Karpas-422 (cell line): ENCODE data around the gene CREB3L2. TPM values are rescaled to one million over a fixed set of nuclear protein-coding genes. Genes with fewer than 3 reads are reported as not detected.

Experiments
- DNase-seq: peaks from one replicate; pipeline ENCODE4 v3.0.0-alpha.2; 2015
- H2AFZ ChIP-seq: fragments of 200-600 bp; sonication (generic); 2 replicates; pipeline ENCODE4 v1.6.1; 2014; ENCODE audit warnings: antibody characterized with exemption, low read length, mixed read lengths
- H3K27ac ChIP-seq: fragments of 200-600 bp; sonication (generic); 2 replicates; pipeline ENCODE4 v1.5.1; 2014; ENCODE audit warnings: mild to moderate bottlenecking, low read length, moderate library complexity
- H3K27me3 ChIP-seq: fragments of 200-600 bp; sonication (generic); 2 replicates; pipeline ENCODE4 v1.6.1; 2014; ENCODE audit warnings: low read length, mixed read lengths
- H3K36me3 ChIP-seq: fragments of 200-600 bp; sonication (generic); 2 replicates; pipeline ENCODE4 v1.6.1; 2014; ENCODE audit warnings: low read length, mixed read lengths; ENCODE audit not compliant: insufficient read depth
- H3K4me1 ChIP-seq: fragments of 200-600 bp; sonication (generic); 2 replicates; pipeline ENCODE4 v1.6.1; 2014; ENCODE audit warnings: mild to moderate bottlenecking, low read length, mixed read lengths
- H3K4me2 ChIP-seq: fragments of 200-600 bp; sonication (generic); 2 replicates; pipeline ENCODE4 v1.6.1; 2014; ENCODE audit warnings: low read length, low read depth, mild to moderate bottlenecking; ENCODE audit not compliant: poor library complexity, severe bottlenecking
- H3K4me3 ChIP-seq: fragments of 200-600 bp; sonication (generic); 2 replicates; pipeline ENCODE4 v1.5.1; 2014; ENCODE audit warnings: mild to moderate bottlenecking, antibody characterized with exemption, low read length, mixed read lengths
- H3K79me2 ChIP-seq: fragments of 200-600 bp; sonication (generic); 2 replicates; pipeline ENCODE4 v1.6.1; 2014; ENCODE audit warnings: mild to moderate bottlenecking, low read length, mixed read lengths
- H3K9ac ChIP-seq: fragments of 200-600 bp; sonication (generic); 2 replicates; pipeline ENCODE4 v1.6.0; 2014; ENCODE audit warnings: low read length
- H3K9me2 ChIP-seq: fragments of 200-600 bp; sonication (generic), shearing (Covaris generic); replicated peaks from 2 replicates; pipeline ENCODE4 v1.6.0; 2014; ENCODE audit warnings: mild to moderate bottlenecking, low read length, moderate library complexity; ENCODE audit not compliant: insufficient read depth
- H3K9me3 ChIP-seq: fragments of 300-700, 200-600 bp; sonication (generic); 2 replicates; pipeline ENCODE4 v1.6.1; 2014; ENCODE audit warnings: low read length, mixed read lengths
- H4K20me1 ChIP-seq: fragments of 200-600 bp; sonication (generic); 2 replicates; pipeline ENCODE4 v1.6.1; 2014; ENCODE audit warnings: mild to moderate bottlenecking, antibody characterized with exemption, low read length, low read depth; ENCODE audit not compliant: insufficient read depth
- total RNA-seq: library from RNA; depleted of rRNA; stranded (reverse); fragments of >200 nt; shearing (Covaris generic); gene quantifications from 2 replicates; pipeline ENCODE4 v1.2.3, GENCODE V29; 2014; ENCODE audit warnings: low replicate concordance

Gene CREB3L2
- total RNA-seq, 1 experiment from 2014 or later = not detected

DNA sequence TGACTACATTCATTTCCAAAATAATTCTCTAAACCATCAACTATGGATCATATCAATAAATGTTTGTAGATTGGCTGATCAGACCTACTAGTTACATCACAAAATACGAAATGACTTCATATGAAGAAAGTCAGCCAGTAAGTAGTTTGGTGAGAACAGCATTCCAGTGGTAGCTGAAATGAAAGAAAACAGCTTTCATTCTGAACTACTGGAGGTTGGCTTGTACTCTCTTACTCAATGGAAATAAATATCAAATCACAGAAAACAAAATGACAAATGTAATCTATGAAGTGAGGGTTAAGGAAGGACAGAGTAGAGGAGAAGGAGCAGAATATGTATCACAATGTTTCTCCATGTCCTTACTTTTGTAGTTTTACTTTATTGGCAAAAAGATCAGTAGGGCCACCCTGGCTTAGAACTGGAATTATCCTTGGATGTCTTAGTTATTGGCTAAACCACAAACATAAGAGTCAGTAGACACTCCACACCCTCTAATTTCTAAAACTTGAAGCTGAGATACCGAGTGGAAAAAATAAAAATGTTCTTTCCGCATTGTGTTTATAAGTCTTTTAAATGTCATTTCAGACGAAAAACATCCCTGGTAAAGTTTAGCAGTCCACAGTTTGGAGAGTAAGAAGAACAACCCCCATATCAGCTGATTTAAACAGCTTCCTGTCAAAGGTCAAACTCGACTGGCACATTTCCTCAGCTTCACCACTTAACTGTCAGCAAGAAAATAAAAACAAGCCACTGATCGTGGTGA lies 81.1 kb downstream of the CREB3L2 start:
- H3K79me2 ChIP-seq = no peaks in the 10 kb centered on the region

GRCh38 chr7:137919987-137920386 lies 81.9 kb downstream of the CREB3L2 start:
- no peaks in the 10 kb centered on the region for H3K9me3 ChIP-seq
- H3K27ac ChIP-seq = no peak overlapping the region
- no peaks in the 10 kb centered on the region for H4K20me1 ChIP-seq
- no peaks in the 10 kb centered on the region for H3K9me2 ChIP-seq
- H3K27me3 ChIP-seq = no peaks in the 10 kb centered on the region
- H3K4me3 ChIP-seq = no peak overlapping the region
- H3K79me2 ChIP-seq = no peaks in the 10 kb centered on the region
- no peaks in the 10 kb centered on the region for H3K36me3 ChIP-seq
- no peaks in the 10 kb centered on the region for H3K4me1 ChIP-seq
- DNase-seq = no peak
- H3K9ac ChIP-seq = no peak overlapping the region
- H2AFZ ChIP-seq = no peak overlapping the region
- no peak overlapping the region for H3K4me2 ChIP-seq

More for the DNA sequence above, 81.1 kb downstream of the CREB3L2 start:
- Histone ChIP-seq H3K36me3 (no peaks in the 10 kb centered on the region), H3K27me3 (no peaks in the 10 kb centered on the region), H3K4me2 (no peak overlapping the region), H3K9ac (no peak overlapping the region), H3K4me1 (no peaks in the 10 kb centered on the region), H3K9me2 (no peaks in the 10 kb centered on the region), H3K4me3 (no peak overlapping the region), H3K9me3 (no peaks in the 10 kb centered on the region), H4K20me1 (no peaks in the 10 kb centered on the region), H3K27ac (no peak overlapping the region), H2AFZ (no peak overlapping the region)
- DNase-seq = no peak

- Histone ChIP-seq H2AFZ (no peak overlapping the region), H3K27me3 (no peaks in the 10 kb centered on the region), H3K9me2 (no peaks in the 10 kb centered on the region), H3K79me2 (no peaks in the 10 kb centered on the region), H3K4me1 (no peaks in the 10 kb centered on the region), H3K4me3 (no peak overlapping the region), H3K36me3 (no peaks in the 10 kb centered on the region), H4K20me1 (no peaks in the 10 kb centered on the region), H3K4me2 (no peak overlapping the region), H3K9me3 (no peaks in the 10 kb centered on the region), H3K9ac (no peak overlapping the region), H3K27ac (no peak overlapping the region)
- no peak for DNase-seq
These were observed 84.8 kb downstream of the CREB3L2 start for GRCh38 chr7:137916980-137917645.

DNA sequence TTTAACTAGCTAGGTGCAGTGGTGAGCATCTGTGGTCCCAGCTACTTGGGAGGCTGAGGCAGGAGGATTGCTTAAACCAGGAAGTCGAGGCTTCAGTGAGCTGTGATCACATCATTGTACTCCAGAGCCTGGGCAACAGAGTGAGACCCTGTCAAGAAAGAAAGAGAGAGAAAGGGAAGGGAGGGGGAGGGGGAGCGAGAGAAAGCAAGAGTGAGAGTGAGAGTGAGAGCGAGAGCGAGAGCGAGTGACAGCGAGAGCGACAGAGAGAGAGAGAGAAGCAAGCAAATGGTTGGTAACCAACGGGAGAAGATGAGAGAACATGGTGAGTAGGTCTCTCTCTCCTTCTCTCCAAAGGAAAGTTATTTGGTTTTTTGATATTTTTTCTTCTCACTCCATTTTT lies 85.3 kb downstream of the CREB3L2 start:
- Histone ChIP-seq H4K20me1 (no peaks in the 10 kb centered on the region), H3K9me2 (no peaks in the 10 kb centered on the region), H3K4me3 (no peak overlapping the region), H3K4me1 (no peaks in the 10 kb centered on the region), H2AFZ (no peak overlapping the region), H3K9ac (no peak overlapping the region), H3K4me2 (no peak overlapping the region), H3K9me3 (no peaks in the 10 kb centered on the region), H3K27ac (no peak overlapping the region), H3K79me2 (no peaks in the 10 kb centered on the region), H3K27me3 (no peaks in the 10 kb centered on the region), H3K36me3 (no peaks in the 10 kb centered on the region)
- no peak for DNase-seq

DNA sequence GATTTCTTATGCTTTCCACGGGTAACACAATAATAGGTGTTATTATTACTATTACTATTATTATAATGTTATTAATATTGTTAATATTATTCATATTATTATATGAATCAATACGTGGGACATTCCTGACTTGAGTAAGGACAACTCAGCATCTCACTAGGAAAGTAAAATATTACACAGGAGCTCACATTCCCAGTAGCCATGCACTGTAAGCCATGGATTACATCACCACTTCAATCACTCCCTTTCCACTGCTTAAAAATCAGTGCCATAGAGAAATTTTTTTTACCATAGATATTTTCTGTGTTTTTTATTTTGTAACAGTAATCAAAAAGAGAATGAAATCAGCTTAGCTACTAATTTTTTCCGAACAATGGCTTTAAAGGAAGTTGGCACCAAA lies 86.6 kb downstream of the CREB3L2 start:
- no peak for DNase-seq
- H4K20me1 ChIP-seq = no peaks in the 10 kb centered on the region
- H3K36me3 ChIP-seq = no peaks in the 10 kb centered on the region
- H3K79me2 ChIP-seq = no peaks in the 10 kb centered on the region
- no peak overlapping the region for H3K27ac ChIP-seq
- H3K4me1 ChIP-seq = no peaks in the 10 kb centered on the region
- no peaks in the 10 kb centered on the region for H3K27me3 ChIP-seq
- no peaks in the 10 kb centered on the region for H3K9me3 ChIP-seq
- no peak overlapping the region for H3K4me2 ChIP-seq
- no peak overlapping the region for H2AFZ ChIP-seq
- no peaks in the 10 kb centered on the region for H3K9me2 ChIP-seq
- H3K9ac ChIP-seq = no peak overlapping the region
- no peak overlapping the region for H3K4me3 ChIP-seq

GRCh38 chr7:137913985-137914384 lies 87.9 kb downstream of the CREB3L2 start:
- DNase-seq = no peak
- no peak overlapping the region for H3K9ac ChIP-seq
- no peaks in the 10 kb centered on the region for H3K9me2 ChIP-seq
- no peaks in the 10 kb centered on the region for H3K79me2 ChIP-seq
- H3K9me3 ChIP-seq = no peaks in the 10 kb centered on the region
- no peak overlapping the region for H3K4me2 ChIP-seq
- no peaks in the 10 kb centered on the region for H3K27me3 ChIP-seq
- no peak overlapping the region for H3K27ac ChIP-seq
- no peaks in the 10 kb centered on the region for H3K36me3 ChIP-seq
- H3K4me1 ChIP-seq = no peaks in the 10 kb centered on the region
- no peaks in the 10 kb centered on the region for H4K20me1 ChIP-seq
- no peak overlapping the region for H2AFZ ChIP-seq
- H3K4me3 ChIP-seq = no peak overlapping the region

GRCh38 chr7:137909042-137909441 lies 92.8 kb downstream of the CREB3L2 start:
- no peak overlapping the region for H3K9ac ChIP-seq
- H2AFZ ChIP-seq = no peak overlapping the region
- no peaks in the 10 kb centered on the region for H3K79me2 ChIP-seq
- no peak overlapping the region for H3K4me2 ChIP-seq
- no peak for DNase-seq
- H3K4me1 ChIP-seq = no peaks in the 10 kb centered on the region
- no peaks in the 10 kb centered on the region for H3K9me2 ChIP-seq
- H3K27me3 ChIP-seq = no peaks in the 10 kb centered on the region
- H4K20me1 ChIP-seq = no peaks in the 10 kb centered on the region
- H3K27ac ChIP-seq = no peak overlapping the region
- H3K4me3 ChIP-seq = no peak overlapping the region
- no peaks in the 10 kb centered on the region for H3K36me3 ChIP-seq
- H3K9me3 ChIP-seq = no peaks in the 10 kb centered on the region

DNA sequence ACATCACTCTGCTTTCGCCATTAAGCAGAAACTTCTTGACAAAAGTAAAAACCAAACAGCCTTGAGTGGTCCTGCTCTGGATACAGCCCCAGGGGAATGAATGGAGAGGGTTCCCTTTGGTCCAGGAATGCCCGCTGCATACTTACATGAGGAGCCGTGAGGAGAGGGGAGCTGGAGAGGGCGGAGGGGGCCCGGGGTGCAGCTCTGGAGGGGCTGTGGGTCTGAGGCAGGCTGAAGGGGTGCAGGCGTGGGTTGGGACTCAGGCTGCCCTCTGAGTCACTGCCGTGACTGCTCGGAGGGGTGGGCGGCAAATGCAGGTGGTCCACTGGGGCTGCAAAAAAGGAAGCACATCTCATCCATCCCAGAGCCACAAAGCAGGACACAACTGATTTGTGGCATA lies 93.8 kb downstream of the CREB3L2 start:
- Histone ChIP-seq H3K79me2 (no peaks in the 10 kb centered on the region), H3K27me3 (no peaks in the 10 kb centered on the region), H4K20me1 (no peaks in the 10 kb centered on the region), H3K36me3 (no peaks in the 10 kb centered on the region), H3K9me3 (no peaks in the 10 kb centered on the region), H3K4me1 (no peaks in the 10 kb centered on the region), H3K4me3 (no peak overlapping the region), H3K9me2 (no peaks in the 10 kb centered on the region), H3K27ac (no peak overlapping the region), H3K4me2 (no peak overlapping the region), H3K9ac (no peak overlapping the region), H2AFZ (no peak overlapping the region)
- no peak for DNase-seq
